GM19238 (cell line): ENCODE measurements around the gene KCNQ1.

ENCODE experiments used
- DNase-seq: peaks from one replicate; pipeline ENCODE4 v3.0.0; 2011; ENCODE audit warnings: low spot score; ENCODE audit not compliant: insufficient read length

Gene KCNQ1

GRCh38 chr11:2460540-2461252 lies 15.9 kb downstream of the KCNQ1 start:
- no peak for DNase-seq

GRCh38 chr11:2461253-2461955 lies 16.6 kb downstream of the KCNQ1 start:
- no peak for DNase-seq

DNA sequence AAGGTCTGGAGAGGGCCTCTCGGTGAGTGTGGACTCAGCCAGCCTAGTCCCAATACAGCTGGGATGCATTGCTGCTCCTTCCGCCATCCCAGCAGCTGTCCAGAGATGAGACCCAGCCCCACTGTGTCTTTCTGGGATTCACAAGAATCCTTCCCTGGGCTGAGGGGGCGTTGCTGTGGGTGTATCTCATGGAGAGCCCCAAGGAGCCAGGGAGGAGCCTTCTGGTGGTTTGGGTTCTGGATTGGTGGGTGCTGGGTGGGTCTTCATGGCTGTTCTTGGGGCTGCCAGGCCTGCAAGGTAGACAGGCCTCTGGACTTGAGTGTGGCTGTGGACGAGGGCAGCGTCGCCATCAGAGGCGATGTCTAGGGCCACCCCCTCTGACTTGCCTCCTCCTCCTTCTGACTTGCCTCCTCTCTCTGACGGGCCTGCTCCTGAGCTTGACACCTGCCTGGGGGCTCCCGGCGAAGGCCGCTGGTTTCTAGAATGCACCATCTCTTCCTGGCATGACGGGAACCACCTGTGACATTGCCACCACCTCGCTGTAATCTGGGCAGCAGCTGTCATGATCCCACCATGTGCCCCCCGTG lies 17.2 kb downstream of the KCNQ1 start:
- DNase-seq = no peak

- no peak for DNase-seq
Measured at GRCh38 chr11:2462543-2462985, 17.8 kb downstream of the KCNQ1 start.

- no peak for DNase-seq
Measured at GRCh38 chr11:2462986-2463765, 18.4 kb downstream of the KCNQ1 start.

- DNase-seq = no peak
Measured at GRCh38 chr11:2463766-2464277, 19.0 kb downstream of the KCNQ1 start.

DNA sequence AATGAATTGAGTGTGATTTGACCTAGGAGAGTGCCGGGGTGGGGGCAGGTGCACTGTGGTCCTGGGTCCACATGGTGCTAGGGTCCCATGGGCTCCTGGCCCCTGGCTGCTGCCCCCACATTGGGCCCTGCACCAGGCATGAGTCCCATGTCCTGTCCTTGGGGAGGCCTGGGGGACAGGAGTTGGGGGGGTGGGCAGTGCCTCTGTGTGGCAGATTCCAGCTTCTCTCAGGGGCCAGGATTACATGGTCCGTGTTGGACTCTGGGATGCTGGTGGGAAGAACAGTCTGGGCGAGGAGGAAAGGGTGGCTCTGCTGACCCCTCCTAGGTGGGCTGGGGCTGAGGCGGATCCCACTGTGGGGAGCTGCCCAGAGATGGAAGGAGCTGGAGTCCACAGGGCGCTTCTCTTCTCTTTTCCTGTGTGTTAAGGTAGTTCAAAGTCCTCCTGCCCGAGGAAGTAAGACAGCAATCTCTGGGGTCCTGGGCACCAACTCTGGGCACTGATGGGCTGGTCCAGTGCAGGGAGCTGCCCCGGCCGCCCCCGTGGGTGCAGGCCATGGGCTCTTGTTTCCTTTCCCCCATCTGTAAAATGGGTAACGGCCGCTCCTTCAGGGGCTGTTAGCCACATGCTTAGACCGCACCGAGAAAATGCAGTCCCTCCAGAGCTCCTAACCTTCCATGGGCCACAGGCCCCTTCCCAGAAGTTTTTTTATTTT lies 19.8 kb downstream of the KCNQ1 start:
- DNase-seq = no peak

GRCh38 chr11:2465202-2466068 lies 20.6 kb downstream of the KCNQ1 start:
- no peak for DNase-seq

DNA sequence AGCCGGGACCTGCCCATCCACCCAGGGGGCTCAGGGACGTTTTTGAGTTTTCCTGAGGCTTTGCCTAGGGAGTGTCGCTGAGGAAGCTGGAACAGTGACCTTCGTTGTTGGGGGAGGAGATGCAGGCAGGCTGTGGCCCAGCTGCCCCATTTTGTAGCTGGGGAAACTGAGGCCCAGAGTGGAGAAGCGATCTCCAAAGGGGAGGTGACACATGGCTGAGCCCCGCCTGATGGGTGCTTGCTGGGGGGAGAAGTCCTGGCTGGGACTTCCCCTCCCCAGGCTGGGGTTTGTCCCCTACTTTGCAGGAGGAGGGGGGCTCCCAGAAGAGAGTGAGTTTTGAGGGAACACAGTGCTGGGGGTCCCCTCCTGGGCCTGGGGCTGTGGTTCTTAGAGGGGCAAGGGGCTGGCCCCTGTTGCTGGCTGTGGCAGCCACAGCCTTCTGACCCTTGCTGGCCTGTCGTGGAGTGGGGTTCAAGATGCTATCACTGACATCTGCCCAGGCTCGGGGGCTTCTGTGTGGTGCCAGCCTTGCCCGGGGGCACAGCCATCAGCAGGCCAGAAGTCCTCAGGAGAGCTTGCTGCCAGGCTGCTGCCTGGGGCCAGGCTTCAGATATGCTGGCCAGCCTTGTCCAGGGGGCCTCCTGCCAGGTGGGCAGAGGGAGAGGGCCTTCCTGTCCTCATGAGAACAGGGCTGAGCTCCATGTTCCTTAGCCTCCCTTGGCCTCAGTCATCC lies 21.4 kb downstream of the KCNQ1 start:
- DNase-seq = no peak

GRCh38 chr11:2466869-2467694 lies 22.3 kb downstream of the KCNQ1 start:
- DNase-seq = no peak

DNA sequence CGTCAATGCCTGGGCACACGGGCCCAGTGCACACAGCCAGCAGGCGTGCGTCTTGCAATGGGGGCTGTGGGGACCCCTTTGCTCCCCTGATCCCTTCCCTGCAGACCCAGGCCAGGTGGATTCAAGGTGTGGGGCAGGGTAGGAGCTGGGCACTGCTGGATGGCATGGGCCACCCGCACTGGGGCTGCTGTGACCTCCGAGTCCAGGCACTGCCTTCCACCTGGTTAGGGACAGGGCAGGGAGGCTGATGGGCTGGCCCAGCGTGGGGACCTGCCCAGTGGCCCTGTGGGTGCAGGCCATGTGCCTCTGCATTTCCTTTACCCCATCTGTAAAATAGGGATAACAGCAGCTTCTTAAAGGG lies 22.9 kb downstream of the KCNQ1 start:
- no peak for DNase-seq

DNA sequence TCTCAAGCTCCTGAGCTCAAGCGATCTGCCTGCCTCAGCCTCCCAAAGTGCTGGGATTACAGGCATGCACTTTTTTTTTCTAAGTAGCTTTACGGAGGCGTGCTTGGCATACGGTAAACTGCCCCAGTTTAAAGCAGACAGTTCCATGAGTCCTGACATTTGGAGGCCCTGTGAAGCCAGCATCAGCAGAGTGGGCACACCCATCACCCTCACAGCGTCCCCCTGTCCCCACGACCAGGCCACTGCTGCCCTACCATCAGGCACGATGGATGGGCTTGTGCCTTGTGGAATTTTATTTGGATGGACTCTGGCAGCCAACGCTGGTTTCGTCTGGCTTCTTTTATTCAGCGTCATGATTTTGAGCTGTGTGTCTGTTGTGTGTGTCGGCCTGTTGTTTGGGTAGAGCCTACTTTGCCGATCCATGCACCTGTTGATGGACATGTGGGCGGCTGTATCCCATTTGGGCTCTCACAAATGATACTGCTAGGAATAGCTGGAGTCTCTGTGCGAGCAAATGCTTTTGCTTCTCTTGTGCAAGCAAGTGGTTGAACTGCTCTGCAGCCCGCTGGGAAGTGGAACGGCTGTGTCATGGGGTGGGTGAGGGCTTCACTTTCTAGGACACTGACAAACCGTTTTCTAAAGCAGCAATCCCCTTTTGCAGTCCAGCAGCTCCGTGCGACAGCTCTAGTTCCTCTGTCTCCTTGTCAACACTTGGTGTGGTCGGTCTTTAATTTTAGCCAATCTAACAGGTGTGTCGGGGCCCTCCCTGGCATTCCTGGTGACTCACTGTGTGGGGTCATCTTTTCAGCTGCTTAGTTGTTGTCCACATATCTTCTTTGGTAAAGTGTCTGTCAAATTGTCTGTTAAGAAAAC lies 23.8 kb downstream of the KCNQ1 start:
- DNase-seq = no peak

GRCh38 chr11:2470495-2470894 lies 25.7 kb downstream of the KCNQ1 start:
- no peak for DNase-seq

- no peak for DNase-seq
Measured at GRCh38 chr11:2471048-2471803, 26.4 kb downstream of the KCNQ1 start.

GRCh38 chr11:2471804-2472096 lies 26.9 kb downstream of the KCNQ1 start:
- no peak for DNase-seq

- DNase-seq = no peak
Measured at GRCh38 chr11:2472428-2473186, 27.8 kb downstream of the KCNQ1 start.
